OCI-LY1 (cell line): ENCODE data around the gene NFIX.

Experiments
- EZH2 ChIP-seq: fragments of 200-600 bp; sonication (generic), shearing (Covaris generic); IDR thresholded peaks from 2 replicates; pipeline ENCODE4 v1.8.0; 2017; ENCODE audit warnings: borderline replicate concordance, mixed run types, mild to moderate bottlenecking, antibody characterized with exemption, low read length, moderate library complexity, mixed read lengths
- TF ChIP-seq, protein P1 (sequence below): fragments of 200-600 bp; sonication (generic), shearing (Covaris generic); IDR thresholded peaks from 2 replicates; pipeline ENCODE4 v1.5.1; 2017; ENCODE audit warnings: mild to moderate bottlenecking, antibody characterized with exemption, low read length, moderate library complexity, mixed read lengths

DNA sequence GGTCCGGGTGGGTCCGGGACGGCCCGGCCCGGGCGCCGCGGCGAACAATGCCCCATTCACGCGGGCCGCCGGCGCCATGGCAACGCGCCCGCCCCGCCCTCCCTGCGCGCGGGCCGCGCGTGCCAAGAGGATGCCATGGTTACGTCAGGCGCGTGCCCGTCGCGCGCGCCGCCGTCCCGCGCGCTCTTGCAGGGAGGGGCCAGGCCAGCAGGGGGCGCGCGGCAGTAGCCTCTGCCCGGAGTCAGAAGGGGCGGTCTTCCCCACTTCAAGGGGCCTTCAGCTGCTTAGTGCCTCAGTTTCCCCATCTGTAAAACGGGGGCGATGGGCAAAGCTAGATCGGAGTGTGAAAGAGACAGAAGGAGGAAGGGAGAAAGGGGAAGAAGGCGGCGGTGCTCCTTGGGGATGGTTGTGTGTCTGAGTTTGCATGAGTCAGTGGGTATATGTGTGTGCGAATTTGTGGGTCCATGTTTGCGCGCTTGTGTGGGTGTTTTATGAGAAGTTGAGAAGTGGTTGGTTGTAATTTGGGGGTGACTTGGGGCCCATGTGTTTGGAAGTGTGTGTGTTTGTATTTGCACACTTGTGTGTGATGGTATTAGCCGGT is 11.6 kb upstream of the NFIX start:
- TF ChIP-seq, protein P1, sequence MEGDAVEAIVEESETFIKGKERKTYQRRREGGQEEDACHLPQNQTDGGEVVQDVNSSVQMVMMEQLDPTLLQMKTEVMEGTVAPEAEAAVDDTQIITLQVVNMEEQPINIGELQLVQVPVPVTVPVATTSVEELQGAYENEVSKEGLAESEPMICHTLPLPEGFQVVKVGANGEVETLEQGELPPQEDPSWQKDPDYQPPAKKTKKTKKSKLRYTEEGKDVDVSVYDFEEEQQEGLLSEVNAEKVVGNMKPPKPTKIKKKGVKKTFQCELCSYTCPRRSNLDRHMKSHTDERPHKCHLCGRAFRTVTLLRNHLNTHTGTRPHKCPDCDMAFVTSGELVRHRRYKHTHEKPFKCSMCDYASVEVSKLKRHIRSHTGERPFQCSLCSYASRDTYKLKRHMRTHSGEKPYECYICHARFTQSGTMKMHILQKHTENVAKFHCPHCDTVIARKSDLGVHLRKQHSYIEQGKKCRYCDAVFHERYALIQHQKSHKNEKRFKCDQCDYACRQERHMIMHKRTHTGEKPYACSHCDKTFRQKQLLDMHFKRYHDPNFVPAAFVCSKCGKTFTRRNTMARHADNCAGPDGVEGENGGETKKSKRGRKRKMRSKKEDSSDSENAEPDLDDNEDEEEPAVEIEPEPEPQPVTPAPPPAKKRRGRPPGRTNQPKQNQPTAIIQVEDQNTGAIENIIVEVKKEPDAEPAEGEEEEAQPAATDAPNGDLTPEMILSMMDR = peak; percentile 83
- no peak for TF ChIP-seq EZH2
